Thoracic aorta (tissue), 2 donors: ENCODE data around the gene RBM15B. TPM values are rescaled to one million over a fixed set of nuclear protein-coding genes. Genes with fewer than 3 reads are reported as not detected.

Source experiments
- ATAC-seq: fragments of 150-250 bp; one replicate; pipeline ENCODE4 v1.8.0; 2017; ENCODE audit warnings: low read depth; ENCODE audit not compliant: insufficient number of reproducible peaks, low FRiP score
- DNase-seq: peaks from one replicate; pipeline ENCODE4 v3.0.0-alpha.2; 2020; ENCODE audit warnings: low spot score
- H3K27ac ChIP-seq, 2 donors: fragments of 200-600 bp; sonication (generic); 1 replicate in 1 of 2; 2 replicates in 1 of 2; pipeline ENCODE4 v1.5.1; 2016; ENCODE audit warnings: mild to moderate bottlenecking in 2 of 2, moderate library complexity in 2 of 2
- H3K27me3 ChIP-seq: fragments of 200-600 bp; sonication (generic); replicated peaks from 2 replicates; pipeline ENCODE4 v1.6.0; 2016; ENCODE audit warnings: mild to moderate bottlenecking; ENCODE audit not compliant: insufficient read depth
- H3K36me3 ChIP-seq: fragments of 200-600 bp; sonication (generic); one replicate; pipeline ENCODE4 v1.5.1; 2016
- H3K4me1 ChIP-seq, 2 donors: fragments of 200-600 bp; sonication (generic); 1 replicate in 1 of 2; 2 replicates in 1 of 2; pipeline versions ENCODE4 v1.5.1 to v1.6.0; 2016; ENCODE audit warnings: low read depth in 2 of 2, mild to moderate bottlenecking in 1 of 2; ENCODE audit not compliant: control insufficient read depth in 1 of 2
- H3K4me3 ChIP-seq: fragments of 200-600 bp; sonication (generic); 2 replicates; pipeline ENCODE4 v1.5.1; 2016; ENCODE audit warnings: mild to moderate bottlenecking
- H3K9me3 ChIP-seq: fragments of 200-600 bp; sonication (generic); 2 replicates; pipeline ENCODE4 v1.5.1; 2016
- total RNA-seq, 2 donors: library from RNA; depleted of rRNA; stranded (reverse); fragments of >200 nt; gene quantifications; one replicate each; pipeline versions ENCODE4 v1.1.0 to v1.2.3, GENCODE V29; 2016
- TF ChIP-seq, protein P1 (sequence below): fragments of 200-600 bp; sonication (generic); IDR thresholded peaks from one replicate; pipeline ENCODE4 v1.5.1; 2019; ENCODE audit warnings: antibody characterized with exemption

The RBM15B gene
- total RNA-seq, 2 donors from 2014 or later: 28.3 to 38.0 TPM

DNA sequence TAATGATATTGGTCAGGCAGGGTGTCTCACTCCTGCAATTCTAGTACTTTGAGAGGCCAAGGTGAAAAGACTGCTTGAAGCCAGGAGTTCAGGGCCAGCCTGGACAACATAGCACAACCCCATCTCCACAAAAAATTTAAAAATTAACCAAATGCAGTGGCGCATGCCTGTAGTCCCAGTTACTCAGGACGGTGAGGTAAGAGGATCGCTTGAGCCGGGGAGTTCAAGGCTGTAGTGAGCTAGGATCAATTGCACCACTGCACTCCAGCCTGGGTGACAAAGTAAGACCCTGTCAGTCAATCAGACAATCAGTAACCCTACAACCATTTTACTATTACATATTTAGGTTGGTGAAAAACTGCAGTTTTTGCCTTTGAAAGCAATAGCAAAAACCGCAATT is 43.0 kb downstream of the RBM15B start:
- Histone ChIP-seq H3K9me3 (no peaks in the 10 kb centered on the region), H3K27ac (no peak overlapping the region), H3K4me3 (no peak overlapping the region), H3K4me1 (no peaks in the 10 kb centered on the region), H3K36me3 (peaks cover 16% of the 10 kb centered on the region), H3K27me3 (no peaks in the 10 kb centered on the region)
- no peak for ATAC-seq
- TF ChIP-seq, protein P1, sequence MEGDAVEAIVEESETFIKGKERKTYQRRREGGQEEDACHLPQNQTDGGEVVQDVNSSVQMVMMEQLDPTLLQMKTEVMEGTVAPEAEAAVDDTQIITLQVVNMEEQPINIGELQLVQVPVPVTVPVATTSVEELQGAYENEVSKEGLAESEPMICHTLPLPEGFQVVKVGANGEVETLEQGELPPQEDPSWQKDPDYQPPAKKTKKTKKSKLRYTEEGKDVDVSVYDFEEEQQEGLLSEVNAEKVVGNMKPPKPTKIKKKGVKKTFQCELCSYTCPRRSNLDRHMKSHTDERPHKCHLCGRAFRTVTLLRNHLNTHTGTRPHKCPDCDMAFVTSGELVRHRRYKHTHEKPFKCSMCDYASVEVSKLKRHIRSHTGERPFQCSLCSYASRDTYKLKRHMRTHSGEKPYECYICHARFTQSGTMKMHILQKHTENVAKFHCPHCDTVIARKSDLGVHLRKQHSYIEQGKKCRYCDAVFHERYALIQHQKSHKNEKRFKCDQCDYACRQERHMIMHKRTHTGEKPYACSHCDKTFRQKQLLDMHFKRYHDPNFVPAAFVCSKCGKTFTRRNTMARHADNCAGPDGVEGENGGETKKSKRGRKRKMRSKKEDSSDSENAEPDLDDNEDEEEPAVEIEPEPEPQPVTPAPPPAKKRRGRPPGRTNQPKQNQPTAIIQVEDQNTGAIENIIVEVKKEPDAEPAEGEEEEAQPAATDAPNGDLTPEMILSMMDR: no peak
- DNase-seq: no peak

DNA sequence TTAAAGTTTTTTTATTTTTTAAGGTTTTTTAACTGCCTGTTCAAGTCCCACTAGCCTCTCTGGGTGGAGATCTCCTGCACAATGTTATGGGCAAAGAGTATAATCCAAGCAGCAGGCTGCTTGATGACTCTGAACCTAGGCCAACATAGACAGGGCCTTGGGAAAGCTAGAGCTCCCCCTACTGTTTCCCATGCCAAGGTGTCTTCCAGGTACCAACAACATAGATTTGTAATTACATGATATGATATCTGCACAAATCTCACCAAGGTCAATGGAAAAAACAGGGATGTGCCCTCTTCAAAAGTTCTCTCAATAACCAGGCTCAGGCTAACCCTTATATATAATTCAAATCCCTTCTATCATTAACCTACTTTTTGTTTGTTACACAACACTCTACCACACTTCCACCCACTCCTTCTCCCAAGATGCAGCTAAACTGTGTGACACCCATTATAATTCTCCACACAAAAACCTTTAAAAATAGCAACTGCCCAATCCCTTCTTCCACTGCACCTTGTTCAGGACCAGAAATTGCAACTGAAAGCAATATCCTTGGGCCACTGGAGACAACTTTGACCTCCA is 43.8 kb downstream of the RBM15B start:
- no peak overlapping the region for H3K27ac ChIP-seq
- DNase-seq (no peak), ATAC-seq (no peak)
- no peaks in the 10 kb centered on the region for H3K9me3 ChIP-seq
- no peaks in the 10 kb centered on the region for H3K27me3 ChIP-seq
- H3K4me1 ChIP-seq: no peaks in the 10 kb centered on the region
- no peak overlapping the region for H3K4me3 ChIP-seq
- peaks cover 16% of the 10 kb centered on the region for H3K36me3 ChIP-seq
- TF ChIP-seq, protein P1: peak; percentile 17

DNA sequence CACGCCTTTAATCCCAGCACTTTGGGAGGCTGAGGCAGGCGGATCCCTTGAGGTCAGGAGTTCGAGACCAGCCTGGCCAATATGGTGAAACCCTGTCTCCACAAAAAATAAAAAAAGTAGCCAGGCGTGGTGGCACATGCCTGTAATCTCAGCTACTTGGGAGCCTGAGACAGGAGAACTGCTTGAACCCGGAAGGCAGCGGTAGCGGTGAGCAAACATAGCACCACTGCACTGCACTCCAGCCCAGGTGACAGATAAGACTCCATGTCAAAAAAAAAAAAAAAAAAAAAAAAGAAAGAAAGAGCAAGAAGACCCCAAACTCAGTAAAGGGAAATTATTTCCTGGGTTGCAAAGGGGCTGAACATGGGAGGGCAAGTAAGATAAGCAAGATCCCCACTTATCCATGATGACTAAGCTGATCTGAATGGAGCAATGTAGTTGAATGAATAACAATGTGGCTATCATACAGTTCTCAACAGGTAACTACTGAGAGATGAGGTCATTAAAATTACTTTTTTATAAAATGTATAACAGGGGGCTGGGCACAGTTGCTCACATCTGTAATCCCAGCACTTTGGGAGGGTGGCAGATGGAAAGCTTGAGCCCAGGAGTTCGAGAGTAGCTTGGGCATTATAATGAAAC is 46.0 kb downstream of the RBM15B start:
- TF ChIP-seq, protein P1: no peak
- no peak for ATAC-seq
- Histone ChIP-seq H3K4me3 (no peak overlapping the region), H3K27me3 (no peaks in the 10 kb centered on the region), H3K4me1 (no peaks in the 10 kb centered on the region), H3K9me3 (no peaks in the 10 kb centered on the region), H3K36me3 (peaks cover 28% of the 10 kb centered on the region), H3K27ac (no peak overlapping the region)
- no peak for DNase-seq

DNA sequence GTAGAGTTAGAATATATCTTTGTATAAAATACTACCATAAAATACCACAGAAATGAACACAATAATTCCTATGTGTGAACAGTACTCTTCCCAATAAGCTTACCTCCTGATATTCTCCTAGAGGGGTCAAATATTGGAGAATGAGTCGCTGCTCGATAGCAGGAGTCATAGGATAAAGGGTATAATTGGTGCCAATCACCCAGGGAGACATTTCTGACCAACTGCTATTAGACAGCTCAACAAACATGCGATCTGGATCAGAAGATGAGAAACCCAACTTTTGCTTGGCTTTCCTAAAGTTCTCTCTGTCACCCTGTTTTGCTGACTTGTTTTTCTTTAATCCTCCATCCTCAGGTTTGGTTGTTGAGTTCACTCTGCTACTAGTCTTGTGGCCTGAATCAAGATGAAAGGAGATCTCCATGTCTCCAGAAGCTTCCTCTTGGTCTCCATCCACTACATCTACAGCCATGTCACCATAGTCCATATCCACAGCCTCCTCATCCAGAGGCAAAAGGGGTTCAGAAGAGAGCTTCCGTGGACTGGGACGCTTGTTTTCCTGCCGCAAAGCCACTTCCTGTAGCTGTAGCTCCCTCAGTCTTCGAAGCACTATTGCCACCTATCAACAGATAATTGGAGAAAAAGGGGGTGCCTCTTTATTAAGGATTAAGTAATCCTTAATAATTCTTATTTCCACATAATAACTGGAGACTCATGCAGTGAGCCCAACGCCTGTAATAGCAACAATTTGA is 50.4 kb downstream of the RBM15B start:
- no peak overlapping the region for H3K27ac ChIP-seq
- no peaks in the 10 kb centered on the region for H3K4me1 ChIP-seq
- no peaks in the 10 kb centered on the region for H3K27me3 ChIP-seq
- no peaks in the 10 kb centered on the region for H3K9me3 ChIP-seq
- no peak overlapping the region for H3K4me3 ChIP-seq
- DNase-seq (no peak), ATAC-seq (no peak)
- TF ChIP-seq, protein P1: no peak
- H3K36me3 ChIP-seq: peaks cover 25% of the 10 kb centered on the region

DNA sequence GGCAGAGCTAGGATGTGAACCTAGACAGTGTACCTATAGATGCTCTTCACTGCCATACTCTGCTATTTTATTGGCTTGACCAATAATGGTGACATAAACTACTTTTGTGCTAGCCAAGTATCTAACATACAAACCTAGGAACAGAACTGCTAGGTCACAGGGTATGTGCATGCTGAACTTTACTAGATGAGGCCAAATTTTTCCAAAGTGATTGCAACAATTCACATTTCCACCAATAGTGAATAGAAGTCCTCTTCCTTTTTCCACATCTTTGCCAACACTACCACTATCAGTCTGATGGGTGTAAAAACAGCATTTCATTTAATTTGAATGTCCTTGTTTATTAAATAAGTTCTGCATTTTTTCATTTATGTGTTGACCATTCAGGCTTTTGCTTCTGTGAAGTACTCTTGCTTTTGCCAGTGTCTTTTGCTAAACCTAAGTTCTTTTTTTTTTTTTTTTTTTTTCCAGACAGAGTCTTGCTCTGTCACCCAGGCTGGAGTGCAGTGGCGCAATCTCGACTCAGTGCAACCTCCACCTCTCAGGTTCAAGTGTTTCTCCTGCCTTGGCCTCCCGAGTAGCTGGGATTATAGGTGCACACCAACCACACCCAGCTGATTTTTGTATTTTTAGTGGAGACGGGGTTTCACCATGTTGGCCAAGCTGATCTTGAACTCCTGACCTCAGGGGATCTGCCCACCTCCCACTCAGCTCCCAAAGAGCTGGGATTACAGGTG is 54.6 kb downstream of the RBM15B start:
- no peak overlapping the region for H3K27ac ChIP-seq
- ATAC-seq (no peak), DNase-seq (no peak)
- TF ChIP-seq, protein P1: no peak
- no peaks in the 10 kb centered on the region for H3K4me1 ChIP-seq
- no peak overlapping the region for H3K4me3 ChIP-seq
- H3K9me3 ChIP-seq: peaks cover 6% of the 10 kb centered on the region
- no peaks in the 10 kb centered on the region for H3K27me3 ChIP-seq
- H3K36me3 ChIP-seq: peaks cover 8% of the 10 kb centered on the region
